Measurements from ENCODE around the gene MLLT11. TPM values are rescaled to one million over a fixed set of nuclear protein-coding genes. Genes with fewer than 3 reads are reported as not detected.

Gene MLLT11
- total and polyA plus RNA-seq, 4 donors = 0.96 to 1.4 (median 1.2) TPM

DNA sequence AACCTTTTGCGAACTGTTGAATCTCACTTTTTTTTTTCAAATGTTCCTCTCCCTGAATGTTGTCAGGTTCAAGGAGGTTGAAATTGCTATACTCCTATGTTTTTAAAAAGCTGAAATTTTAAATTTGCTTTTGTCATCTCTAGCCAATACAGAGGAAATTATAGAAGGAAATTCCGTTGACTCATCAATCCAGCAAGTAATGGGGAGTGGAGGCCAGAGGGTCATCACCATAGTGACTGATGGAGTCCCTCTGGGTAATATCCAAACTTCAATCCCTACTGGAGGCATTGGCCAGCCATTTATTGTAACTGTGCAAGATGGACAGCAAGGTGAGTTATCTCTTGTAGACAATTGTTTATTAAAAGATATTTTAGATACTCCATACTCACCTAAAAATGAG lies 46.7 kb downstream of the MLLT11 start:
- Histone ChIP-seq H3K4me3 (no peak overlapping the region), H3K9ac (ENCODE audit: insufficient read depth in 1 of 2, low read length in 2 of 2) (no peak overlapping the region), H3K27ac (ENCODE audit: low read depth in 1 of 2, low read length in 1 of 2) (no peak overlapping the region), H3K36me3 (ENCODE audit: control insufficient read depth in 4 of 4, insufficient read depth in 4 of 4, low read length in 4 of 4) (peaks cover 0 to 9% (median 4%) of the 10 kb centered on the region in 4 donors), H3K9me3 (ENCODE audit: control insufficient read depth in 4 of 4, insufficient read depth in 3 of 4, low read length in 3 of 4) (no peaks in the 10 kb centered on the region), H3K27me3 (ENCODE audit: control insufficient read depth in 3 of 3, insufficient read depth in 3 of 3, low read length in 2 of 3) (no peaks in the 10 kb centered on the region), H3K4me1 (ENCODE audit: control insufficient read depth in 5 of 5, insufficient read depth in 5 of 5, low read length in 5 of 5) (no peaks in the 10 kb centered on the region)
- TF ChIP-seq, protein P1, sequence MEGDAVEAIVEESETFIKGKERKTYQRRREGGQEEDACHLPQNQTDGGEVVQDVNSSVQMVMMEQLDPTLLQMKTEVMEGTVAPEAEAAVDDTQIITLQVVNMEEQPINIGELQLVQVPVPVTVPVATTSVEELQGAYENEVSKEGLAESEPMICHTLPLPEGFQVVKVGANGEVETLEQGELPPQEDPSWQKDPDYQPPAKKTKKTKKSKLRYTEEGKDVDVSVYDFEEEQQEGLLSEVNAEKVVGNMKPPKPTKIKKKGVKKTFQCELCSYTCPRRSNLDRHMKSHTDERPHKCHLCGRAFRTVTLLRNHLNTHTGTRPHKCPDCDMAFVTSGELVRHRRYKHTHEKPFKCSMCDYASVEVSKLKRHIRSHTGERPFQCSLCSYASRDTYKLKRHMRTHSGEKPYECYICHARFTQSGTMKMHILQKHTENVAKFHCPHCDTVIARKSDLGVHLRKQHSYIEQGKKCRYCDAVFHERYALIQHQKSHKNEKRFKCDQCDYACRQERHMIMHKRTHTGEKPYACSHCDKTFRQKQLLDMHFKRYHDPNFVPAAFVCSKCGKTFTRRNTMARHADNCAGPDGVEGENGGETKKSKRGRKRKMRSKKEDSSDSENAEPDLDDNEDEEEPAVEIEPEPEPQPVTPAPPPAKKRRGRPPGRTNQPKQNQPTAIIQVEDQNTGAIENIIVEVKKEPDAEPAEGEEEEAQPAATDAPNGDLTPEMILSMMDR (IDR thresholded peaks at IDR 0.05; ENCODE audit: control extremely low read depth, extremely low read depth) = no peak
- DNase-seq (peak; percentile 16 to 31 (median 24)), ATAC-seq (ENCODE audit: insufficient read depth, low FRiP score) (no peak)
- WGBS, 2 donors = 75 to 85% methylated on average over 2 of the region's 2 CpGs

DNA sequence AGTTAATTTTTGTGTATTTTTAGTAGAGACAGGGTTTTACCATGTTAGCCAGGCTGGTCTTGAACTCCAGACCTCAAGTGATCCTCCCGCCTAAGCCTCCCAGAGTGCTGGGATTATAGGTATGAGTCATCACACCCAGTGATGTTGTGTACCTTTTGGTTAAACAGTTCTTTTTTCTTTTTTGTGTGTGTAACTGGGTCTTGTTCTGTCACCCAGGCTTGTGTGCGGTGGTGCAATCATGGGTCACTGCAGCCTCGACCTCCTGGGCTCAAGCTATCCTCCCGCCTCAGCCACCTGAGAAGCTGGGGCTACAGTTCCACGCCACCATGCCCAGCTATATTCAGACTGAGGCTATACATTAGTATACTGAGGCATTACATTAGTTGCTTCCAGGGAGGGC lies 48.1 kb downstream of the MLLT11 start:
- WGBS, 2 donors = 94 to 95% methylated on average over 5 of the region's 5 CpGs
- no peak for ATAC-seq (ENCODE audit: insufficient read depth, low FRiP score)
- Histone ChIP-seq H3K27me3 (ENCODE audit: control insufficient read depth in 3 of 3, insufficient read depth in 3 of 3, low read length in 2 of 3) (no peaks in the 10 kb centered on the region), H3K27ac (ENCODE audit: low read depth in 1 of 2, low read length in 1 of 2) (no peak overlapping the region), H3K4me3 (no peak overlapping the region), H3K36me3 (ENCODE audit: control insufficient read depth in 4 of 4, insufficient read depth in 4 of 4, low read length in 4 of 4) (peaks cover 0 to 9% (median 4%) of the 10 kb centered on the region in 4 donors), H3K9ac (ENCODE audit: insufficient read depth in 1 of 2, low read length in 2 of 2) (no peak overlapping the region), H3K4me1 (ENCODE audit: control insufficient read depth in 5 of 5, insufficient read depth in 5 of 5, low read length in 5 of 5) (no peaks in the 10 kb centered on the region), H3K9me3 (ENCODE audit: control insufficient read depth in 4 of 4, insufficient read depth in 3 of 4, low read length in 3 of 4) (no peaks in the 10 kb centered on the region)
- TF ChIP-seq, protein P1 (IDR thresholded peaks at IDR 0.05; ENCODE audit: control extremely low read depth, extremely low read depth) = no peak
- no peak for DNase-seq

DNA sequence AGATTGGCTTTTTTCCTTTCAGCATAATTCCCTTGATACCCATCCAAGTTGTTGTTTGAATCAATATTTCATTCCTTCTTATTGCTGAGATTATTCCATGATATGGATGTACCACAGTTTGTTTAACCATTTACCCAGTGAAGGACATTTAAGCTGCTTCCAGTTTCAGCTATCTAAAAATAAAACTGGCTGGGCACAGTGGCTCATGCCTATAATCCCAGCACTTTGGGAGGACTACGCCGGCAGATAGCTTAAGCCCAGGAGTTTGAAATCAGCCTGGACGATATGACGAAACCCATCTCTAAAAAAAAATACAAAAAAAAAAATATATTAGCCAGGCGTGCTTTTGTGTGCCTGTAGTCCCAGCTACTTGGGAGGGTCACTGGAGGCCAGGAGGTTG lies 53.7 kb downstream of the MLLT11 start:
- WGBS, 2 donors = 97 to 100% methylated on average over 5 of the region's 5 CpGs
- peaks cover 0 to 8% (median 4%) of the 10 kb centered on the region in 4 donors for H3K36me3 ChIP-seq (ENCODE audit: control insufficient read depth in 4 of 4, insufficient read depth in 4 of 4, low read length in 4 of 4)
- TF ChIP-seq, protein P1 (IDR thresholded peaks at IDR 0.05; ENCODE audit: control extremely low read depth, extremely low read depth) = no peak
- no peak overlapping the region for H3K4me3 ChIP-seq
- H3K27ac ChIP-seq (ENCODE audit: low read depth in 1 of 2, low read length in 1 of 2) = no peak overlapping the region
- no peak overlapping the region for H3K9ac ChIP-seq (ENCODE audit: insufficient read depth in 1 of 2, low read length in 2 of 2)
- ATAC-seq (ENCODE audit: insufficient read depth, low FRiP score) = no peak
- no peaks in the 10 kb centered on the region for H3K27me3 ChIP-seq (ENCODE audit: control insufficient read depth in 3 of 3, insufficient read depth in 3 of 3, low read length in 2 of 3)
- no peak for DNase-seq
- H3K9me3 ChIP-seq (ENCODE audit: control insufficient read depth in 4 of 4, insufficient read depth in 3 of 4, low read length in 3 of 4) = no peaks in the 10 kb centered on the region
- H3K4me1 ChIP-seq (ENCODE audit: control insufficient read depth in 5 of 5, insufficient read depth in 5 of 5, low read length in 5 of 5) = no peaks in the 10 kb centered on the region

Small RNAs within 50 kb of the gene (small RNA-seq; reads per million reads assigned to genes)
- not detected for gene RNU6-884P (ENCODE audit: low replicate concordance)

Other genes with a start within 250 kb of the MLLT11 start
- 100 to 1,000 TPM in 1 of 2 donors, 10 to 100 TPM in 1; 41.4 to 102 TPM for gene ARNT, start 183.8 kb upstream of the MLLT11 start, total RNA-seq
- gene ARNT, start 183.8 kb upstream of the MLLT11 start, polyA plus RNA-seq = 10 to 100 TPM; 15.0 to 20.9 TPM
- gene CTXND2, start 173.3 kb upstream of the MLLT11 start, total RNA-seq = not detected
- gene CTXND2, start 173.3 kb upstream of the MLLT11 start, polyA plus RNA-seq = under 1 TPM in 1 of 2 donors, not detected in 1; 0.02 TPM
- gene SETDB1, start 134.0 kb upstream of the MLLT11 start, total RNA-seq = 10 to 100 TPM; 40.7 to 56.2 TPM
- gene SETDB1, start 134.0 kb upstream of the MLLT11 start, polyA plus RNA-seq = 10 to 100 TPM; 20.0 to 24.4 TPM
- 100 to 1,000 TPM; 194 to 237 TPM for gene CERS2, start 85.6 kb upstream of the MLLT11 start, total RNA-seq
- 100 to 1,000 TPM; 155 to 308 TPM for gene CERS2, start 85.6 kb upstream of the MLLT11 start, polyA plus RNA-seq
- gene ANXA9, start 78.1 kb upstream of the MLLT11 start, total RNA-seq = 1 to 10 TPM in 1 of 2 donors, under 1 TPM in 1; 0.68 to 1.0 TPM
- 1 to 10 TPM in 1 of 2 donors, under 1 TPM in 1; 0.37 to 1.3 TPM for gene ANXA9, start 78.1 kb upstream of the MLLT11 start, polyA plus RNA-seq
- 10 to 100 TPM; 23.4 to 31.0 TPM for gene MINDY1, start 53.5 kb upstream of the MLLT11 start, total RNA-seq
- 10 to 100 TPM in 1 of 2 donors, 1 to 10 TPM in 1; 7.8 to 10.1 TPM for gene MINDY1, start 53.5 kb upstream of the MLLT11 start, polyA plus RNA-seq
- 10 to 100 TPM; 12.9 to 20.6 TPM for gene PRUNE1, start 51.9 kb upstream of the MLLT11 start, total RNA-seq
- 10 to 100 TPM in 1 of 2 donors, 1 to 10 TPM in 1; 8.7 to 12.5 TPM for gene PRUNE1, start 51.9 kb upstream of the MLLT11 start, polyA plus RNA-seq
- 1 to 10 TPM; 2.8 to 8.6 TPM for gene BNIPL, start 23.8 kb upstream of the MLLT11 start, total RNA-seq
- 10 to 100 TPM in 1 of 2 donors, 1 to 10 TPM in 1; 1.9 to 12.2 TPM for gene BNIPL, start 23.8 kb upstream of the MLLT11 start, polyA plus RNA-seq
- 1 to 10 TPM; 4.3 to 4.9 TPM for gene C1orf56, start 12.6 kb upstream of the MLLT11 start, total RNA-seq
- gene C1orf56, start 12.6 kb upstream of the MLLT11 start, polyA plus RNA-seq = 1 to 10 TPM; 2.3 to 3.5 TPM
- gene CDC42SE1, start 775 bp upstream of the MLLT11 start, total RNA-seq = 100 to 1,000 TPM in 1 of 2 donors, 10 to 100 TPM in 1; 87.7 to 103 TPM
- 100 to 1,000 TPM in 1 of 2 donors, 10 to 100 TPM in 1; 38.4 to 147 TPM for gene CDC42SE1, start 775 bp upstream of the MLLT11 start, polyA plus RNA-seq
- 10 to 100 TPM; 10.5 to 16.0 TPM for gene GABPB2, start 10.4 kb downstream of the MLLT11 start, total RNA-seq
- 1 to 10 TPM; 4.4 to 5.2 TPM for gene GABPB2, start 10.4 kb downstream of the MLLT11 start, polyA plus RNA-seq
- gene SEMA6C, start 86.2 kb downstream of the MLLT11 start, total RNA-seq = 1 to 10 TPM; 6.4 to 9.8 TPM
- 1 to 10 TPM; 6.3 to 6.7 TPM for gene SEMA6C, start 86.2 kb downstream of the MLLT11 start, polyA plus RNA-seq
- gene TNFAIP8L2, start 96.3 kb downstream of the MLLT11 start, total RNA-seq = 10 to 100 TPM in 1 of 2 donors, 1 to 10 TPM in 1; 3.4 to 11.3 TPM
- gene TNFAIP8L2, start 96.3 kb downstream of the MLLT11 start, polyA plus RNA-seq = 10 to 100 TPM; 26.6 to 31.8 TPM
- 10 to 100 TPM in 1 of 2 donors, 1 to 10 TPM in 1; 4.9 to 12.7 TPM for gene LYSMD1, start 105.5 kb downstream of the MLLT11 start, total RNA-seq
- gene LYSMD1, start 105.5 kb downstream of the MLLT11 start, polyA plus RNA-seq = 1 to 10 TPM; 5.1 to 5.3 TPM
- gene SCNM1, start 105.7 kb downstream of the MLLT11 start, total RNA-seq = 10 to 100 TPM; 30.0 to 31.3 TPM
- 10 to 100 TPM; 50.7 to 73.8 TPM for gene SCNM1, start 105.7 kb downstream of the MLLT11 start, polyA plus RNA-seq
- gene TMOD4, start 115.6 kb downstream of the MLLT11 start, total RNA-seq = under 1 TPM in 1 of 2 donors, not detected in 1; 0.83 TPM
- under 1 TPM; 0.18 to 0.31 TPM for gene TMOD4, start 115.6 kb downstream of the MLLT11 start, polyA plus RNA-seq
- 10 to 100 TPM; 30.7 to 30.9 TPM for gene VPS72, start 129.8 kb downstream of the MLLT11 start, total RNA-seq
- gene VPS72, start 129.8 kb downstream of the MLLT11 start, polyA plus RNA-seq = 10 to 100 TPM; 28.6 to 39.1 TPM
- 100 to 1,000 TPM in 1 of 2 donors, 10 to 100 TPM in 1; 47.6 to 120 TPM for gene PIP5K1A, start 138.2 kb downstream of the MLLT11 start, total RNA-seq
- gene PIP5K1A, start 138.2 kb downstream of the MLLT11 start, polyA plus RNA-seq = 10 to 100 TPM; 21.7 to 27.4 TPM
- 100 to 1,000 TPM in 1 of 2 donors, 10 to 100 TPM in 1; 96.9 to 147 TPM for gene PSMD4, start 194.3 kb downstream of the MLLT11 start, total RNA-seq
- 100 to 1,000 TPM; 209 to 212 TPM for gene PSMD4, start 194.3 kb downstream of the MLLT11 start, polyA plus RNA-seq
- gene ZNF687, start 221.9 kb downstream of the MLLT11 start, total RNA-seq = 10 to 100 TPM; 14.0 to 31.2 TPM
- gene ZNF687, start 221.9 kb downstream of the MLLT11 start, polyA plus RNA-seq = 10 to 100 TPM in 1 of 2 donors, 1 to 10 TPM in 1; 9.6 to 13.7 TPM

Measured in lung (tissue), 13 donors.